ENCODE results near the gene NFIC.

DNA sequence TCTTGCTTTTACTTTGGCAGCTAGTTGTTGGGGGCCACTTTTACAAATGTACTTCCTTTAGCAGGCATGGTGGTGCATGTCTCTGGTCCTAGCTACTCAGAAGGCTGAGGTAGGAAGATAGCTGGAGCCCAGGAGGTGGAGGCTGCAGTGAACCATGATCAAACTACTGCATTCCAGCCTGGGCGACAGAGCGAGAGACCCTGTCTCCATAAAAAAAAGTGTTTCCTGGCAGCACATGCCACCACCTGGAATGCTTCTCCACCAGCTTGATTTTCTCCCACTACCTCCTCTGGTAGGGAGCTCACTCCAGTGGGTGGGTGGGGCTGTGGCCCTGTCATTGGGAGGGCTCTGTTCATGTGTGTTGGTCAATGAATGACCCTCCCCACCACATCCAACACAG is 152.3 kb downstream of the NFIC start:
- no peak for TF ChIP-seq CTCF (IDR thresholded peaks at IDR 0.05; ENCODE audit: borderline replicate concordance, extremely low read depth, low read length, poor library complexity, severe bottlenecking)
- TF ChIP-seq EZH2 (IDR thresholded peaks at IDR 0.05; ENCODE audit: borderline replicate concordance, low read depth, low read length, severe bottlenecking) = no peak

Data from DND-41 (cell line).